Measurements from ENCODE around the gene CRP.

CRP gene

GRCh38 chr1:159749630-159750029 lies 35.2 kb upstream of the CRP start:
- no peaks in the 10 kb centered on the region for H4K20me1 ChIP-seq (ENCODE audit: insufficient read depth, low read length)
- H3K9ac ChIP-seq (ENCODE audit: low read length), result no peak overlapping the region
- no peak overlapping the region for H3K4me3 ChIP-seq (ENCODE audit: low read length)
- no peak overlapping the region for H3K27ac ChIP-seq (ENCODE audit: low read length)
- H3K4me2 ChIP-seq (ENCODE audit: low read length), result no peak overlapping the region
- H3K79me2 ChIP-seq (ENCODE audit: low read length), result no peaks in the 10 kb centered on the region
- H3K36me3 ChIP-seq (replicated peaks; ENCODE audit: low read depth, low read length), result no peaks in the 10 kb centered on the region
- H3K4me1 ChIP-seq (ENCODE audit: low read length), result no peaks in the 10 kb centered on the region
- H3K9me3 ChIP-seq (ENCODE audit: insufficient read depth, low read length), result no peaks in the 10 kb centered on the region
- no peak overlapping the region for H2AFZ ChIP-seq (ENCODE audit: low read depth, low read length)
- TF ChIP-seq CTCF (IDR thresholded peaks at IDR 0.05; ENCODE audit: low read depth, low read length), result no peak
- TF ChIP-seq EZH2phosphoT487 (IDR thresholded peaks at IDR 0.05; ENCODE audit: low read depth), result no peak
- no peaks in the 10 kb centered on the region for H3K27me3 ChIP-seq (ENCODE audit: low read depth, low read length)

GRCh38 chr1:159748370-159748769 lies 34.0 kb upstream of the CRP start:
- no peak overlapping the region for H3K4me3 ChIP-seq (ENCODE audit: low read length)
- TF ChIP-seq CTCF (IDR thresholded peaks at IDR 0.05; ENCODE audit: low read depth, low read length) (no peak), EZH2phosphoT487 (IDR thresholded peaks at IDR 0.05; ENCODE audit: low read depth) (no peak)
- no peaks in the 10 kb centered on the region for H4K20me1 ChIP-seq (ENCODE audit: insufficient read depth, low read length)
- H3K79me2 ChIP-seq (ENCODE audit: low read length), result no peaks in the 10 kb centered on the region
- H3K9me3 ChIP-seq (ENCODE audit: insufficient read depth, low read length), result no peaks in the 10 kb centered on the region
- no peak overlapping the region for H2AFZ ChIP-seq (ENCODE audit: low read depth, low read length)
- H3K9ac ChIP-seq (ENCODE audit: low read length), result no peak overlapping the region
- no peak overlapping the region for H3K27ac ChIP-seq (ENCODE audit: low read length)
- no peaks in the 10 kb centered on the region for H3K27me3 ChIP-seq (ENCODE audit: low read depth, low read length)
- H3K4me1 ChIP-seq (ENCODE audit: low read length), result no peaks in the 10 kb centered on the region
- H3K36me3 ChIP-seq (replicated peaks; ENCODE audit: low read depth, low read length), result no peaks in the 10 kb centered on the region
- no peak overlapping the region for H3K4me2 ChIP-seq (ENCODE audit: low read length)

- Histone ChIP-seq H3K9ac (ENCODE audit: low read length) (no peak overlapping the region), H3K27me3 (ENCODE audit: low read depth, low read length) (no peaks in the 10 kb centered on the region)
These were observed 32.3 kb upstream of the CRP start for GRCh38 chr1:159746666-159747065.

GRCh38 chr1:159743651-159744410 lies 29.4 kb upstream of the CRP start:
- no peaks in the 10 kb centered on the region for H3K36me3 ChIP-seq (replicated peaks; ENCODE audit: low read depth, low read length)
- TF ChIP-seq CTCF (IDR thresholded peaks at IDR 0.05; ENCODE audit: low read depth, low read length) (no peak), EZH2phosphoT487 (IDR thresholded peaks at IDR 0.05; ENCODE audit: low read depth) (no peak)
- no peaks in the 10 kb centered on the region for H3K27me3 ChIP-seq (ENCODE audit: low read depth, low read length)
- H3K4me3 ChIP-seq (ENCODE audit: low read length), result no peak overlapping the region
- no peak overlapping the region for H3K4me2 ChIP-seq (ENCODE audit: low read length)
- H3K27ac ChIP-seq (ENCODE audit: low read length), result no peak overlapping the region
- no peaks in the 10 kb centered on the region for H4K20me1 ChIP-seq (ENCODE audit: insufficient read depth, low read length)
- no peak overlapping the region for H2AFZ ChIP-seq (ENCODE audit: low read depth, low read length)
- no peak overlapping the region for H3K9ac ChIP-seq (ENCODE audit: low read length)
- H3K79me2 ChIP-seq (ENCODE audit: low read length), result no peaks in the 10 kb centered on the region
- no peaks in the 10 kb centered on the region for H3K9me3 ChIP-seq (ENCODE audit: insufficient read depth, low read length)
- no peaks in the 10 kb centered on the region for H3K4me1 ChIP-seq (ENCODE audit: low read length)

More at GRCh38 chr1:159746666-159747065, 32.3 kb upstream of the CRP start:
- no peak overlapping the region for H3K4me3 ChIP-seq (ENCODE audit: low read length)
- no peaks in the 10 kb centered on the region for H3K79me2 ChIP-seq (ENCODE audit: low read length)
- H3K4me2 ChIP-seq (ENCODE audit: low read length), result no peak overlapping the region
- no peaks in the 10 kb centered on the region for H3K9me3 ChIP-seq (ENCODE audit: insufficient read depth, low read length)
- H3K4me1 ChIP-seq (ENCODE audit: low read length), result no peaks in the 10 kb centered on the region
- TF ChIP-seq EZH2phosphoT487 (IDR thresholded peaks at IDR 0.05; ENCODE audit: low read depth) (no peak), CTCF (IDR thresholded peaks at IDR 0.05; ENCODE audit: low read depth, low read length) (no peak)
- H3K36me3 ChIP-seq (replicated peaks; ENCODE audit: low read depth, low read length), result no peaks in the 10 kb centered on the region
- H4K20me1 ChIP-seq (ENCODE audit: insufficient read depth, low read length), result no peaks in the 10 kb centered on the region
- no peak overlapping the region for H3K27ac ChIP-seq (ENCODE audit: low read length)
- H2AFZ ChIP-seq (ENCODE audit: low read depth, low read length), result no peak overlapping the region

Measured in OCI-LY3 (cell line).